GM10266 (cell line): ENCODE data around the gene PLGRKT.

Experiments used
- DNase-seq: peaks from one replicate; pipeline ENCODE4 v3.0.0; 2012; ENCODE audit errors: extremely low spot score
- CTCF ChIP-seq: IDR thresholded peaks from 2 replicates; pipeline ENCODE4 v1.5.1; 2012; ENCODE audit warnings: mild to moderate bottlenecking, low read depth; ENCODE audit not compliant: control insufficient read depth, insufficient read depth; ENCODE audit errors: missing control alignments

PLGRKT gene

GRCh38 chr9:5315187-5315923 lies 122.4 kb downstream of the PLGRKT start:
- TF ChIP-seq CTCF = no peak
- no peak for DNase-seq

GRCh38 chr9:5310851-5311250 lies 126.9 kb downstream of the PLGRKT start:
- TF ChIP-seq CTCF = no peak
- no peak for DNase-seq
